ENCODE results near the gene TUBGCP6.

- TF ChIP-seq CTCF (conservative IDR thresholded peaks at IDR 0.05; ENCODE audit: low read depth, low read length) (no peak), EZH2 (IDR thresholded peaks at IDR 0.05; ENCODE audit: borderline replicate concordance, low read depth, low read length, poor library complexity, severe bottlenecking) (no peak)
Observed at GRCh38 chr22:50251477-50252081, 6.8 kb upstream of the TUBGCP6 start.

All from A673 (cell line).